ENCODE results near the gene AP3S2. TPM values are rescaled to one million over a fixed set of nuclear protein-coding genes. Genes with fewer than 3 reads are reported as not detected.

Gene AP3S2
- total and polyA plus RNA-seq, 2 of the 8 experiments (the other 6 are each of a cell fraction or from before 2014, with no cell fraction given), result 19.2 to 45.4 TPM

GRCh38 chr15:89926158-89926557 lies 32.4 kb upstream of the AP3S2 start:
- no peak overlapping the region for H2BK5ac ChIP-seq (ENCODE audit: low read depth, low read length)
- POLR2A ChIA-PET (ENCODE audit: partially characterized antibody), result no interaction called here
- no peaks in the 10 kb centered on the region for H3K79me1 ChIP-seq (ENCODE audit: low read depth, low read length)
- no peaks in the 10 kb centered on the region for H3K4me1 ChIP-seq (replicated peaks in 1 of 4; ENCODE audit: control insufficient read depth in 3 of 4, insufficient read depth in 4 of 4, low read length in 3 of 4)
- no peak overlapping the region for H3K4me2 ChIP-seq (ENCODE audit: insufficient read depth in 1 of 2, low read depth in 2 of 2, low read length in 2 of 2)
- H3K14ac ChIP-seq (ENCODE audit: insufficient read length), result no peak overlapping the region
- H2BK12ac ChIP-seq (ENCODE audit: low read depth, low read length), result no peak overlapping the region
- no peak overlapping the region for H3K23ac ChIP-seq (ENCODE audit: insufficient read length)
- DNase-seq (ENCODE audit: low read depth in 1 of 2, low spot score in 2 of 2), result no peak
- no peak overlapping the region for H3K4ac ChIP-seq (replicated peaks; ENCODE audit: insufficient read length, low read depth, low read length)
- WGBS, 2 experiments (ENCODE audit: extremely low coverage in 1 of 2, insufficient coverage in 1 of 2, insufficient read length in 1 of 2, insufficient replicate concordance in 2 of 2, low coverage in 1 of 2, low lambda C conversion rate in 2 of 2, missing lambda C conversion rate in 1 of 2), result 93% methylated on average over 2 of the region's 2 CpGs; no CpG with 5 or more reads in 1 of the 2 experiments
- no peaks in the 10 kb centered on the region for H3K27me3 ChIP-seq (replicated peaks in 1 of 4; ENCODE audit: control insufficient read depth in 3 of 4, extremely low read depth in 1 of 4, insufficient read depth in 3 of 4, low read length in 3 of 4)
- no peak overlapping the region for H3K9ac ChIP-seq (replicated peaks in 1 of 4; ENCODE audit: extremely low read depth in 1 of 4, low read depth in 3 of 4, low read length in 3 of 4)
- H4K91ac ChIP-seq (replicated peaks; ENCODE audit: insufficient read length, low read length), result no peak overlapping the region
- H3K56ac ChIP-seq (replicated peaks; ENCODE audit: insufficient read length, low read depth, low read length), result no peak overlapping the region
- H2BK15ac ChIP-seq (ENCODE audit: low read length), result no peak overlapping the region
- CTCF ChIA-PET (ENCODE audit: partially characterized antibody), result no interaction called here
- no peak overlapping the region for H2AFZ ChIP-seq (ENCODE audit: low read length)
- no peak overlapping the region for H2BK20ac ChIP-seq (ENCODE audit: low read length)
- H2BK120ac ChIP-seq (replicated peaks; ENCODE audit: low read depth, low read length), result no peak overlapping the region
- no peak overlapping the region for H3K27ac ChIP-seq (ENCODE audit: low read depth, low read length)
- H4K20me1 ChIP-seq (replicated peaks in 1 of 2; ENCODE audit: control insufficient read depth in 1 of 2, insufficient read depth in 2 of 2, low read length in 2 of 2), result peaks cover 0 to 1% of the 10 kb centered on the region in 2 experiments
- H3K36me3 ChIP-seq (ENCODE audit: control insufficient read depth in 2 of 4, insufficient read depth in 4 of 4, low read length in 3 of 4), result no peaks in the 10 kb centered on the region
- H3K79me2 ChIP-seq (ENCODE audit: control insufficient read depth in 1 of 2, insufficient read depth in 2 of 2, low read length in 2 of 2), result no peaks in the 10 kb centered on the region
- no peak overlapping the region for H4K5ac ChIP-seq (ENCODE audit: insufficient read length, low read depth, low read length)
- no peak for FAIRE-seq
- H3K9me3 ChIP-seq (ENCODE audit: insufficient read depth in 2 of 2, low read depth in 1 of 2, low read length in 1 of 2), result no peaks in the 10 kb centered on the region
- H3K23me2 ChIP-seq (ENCODE audit: low read depth, low read length), result no peaks in the 10 kb centered on the region
- H3K4me3 ChIP-seq (ENCODE audit: extremely low read depth in 1 of 4, insufficient read depth in 2 of 4, low read depth in 3 of 4, low read length in 4 of 4), result no peak overlapping the region
- H2AK5ac ChIP-seq (ENCODE audit: low read depth, low read length), result no peak overlapping the region
- no peak overlapping the region for H4K8ac ChIP-seq (ENCODE audit: extremely low read depth, insufficient read depth, low read length)
- no peak overlapping the region for H3K18ac ChIP-seq (ENCODE audit: extremely low read depth, low read length)
- TF ChIP-seq KDM1A (IDR thresholded peaks at IDR 0.05; ENCODE audit: borderline replicate concordance, low read length), result no peak
- no peak for TF ChIP-seq TAF1 (IDR thresholded peaks at IDR 0.05; ENCODE audit: low read depth, low read length)
